GM19452 (cell line): ENCODE results near the gene ELFN1.

Experiments
- ATAC-seq: cut with Tn5 transposase; IDR thresholded peaks from one replicate; pipeline ENCODE4 v1.9.1; 2021; ENCODE audit not compliant: unreplicated experiment

Gene ELFN1

GRCh38 chr7:1739593-1739992 lies 69.5 kb downstream of the ELFN1 start:
- no peak for ATAC-seq

- no peak for ATAC-seq
Measured at GRCh38 chr7:1740214-1740613, 70.1 kb downstream of the ELFN1 start.

DNA sequence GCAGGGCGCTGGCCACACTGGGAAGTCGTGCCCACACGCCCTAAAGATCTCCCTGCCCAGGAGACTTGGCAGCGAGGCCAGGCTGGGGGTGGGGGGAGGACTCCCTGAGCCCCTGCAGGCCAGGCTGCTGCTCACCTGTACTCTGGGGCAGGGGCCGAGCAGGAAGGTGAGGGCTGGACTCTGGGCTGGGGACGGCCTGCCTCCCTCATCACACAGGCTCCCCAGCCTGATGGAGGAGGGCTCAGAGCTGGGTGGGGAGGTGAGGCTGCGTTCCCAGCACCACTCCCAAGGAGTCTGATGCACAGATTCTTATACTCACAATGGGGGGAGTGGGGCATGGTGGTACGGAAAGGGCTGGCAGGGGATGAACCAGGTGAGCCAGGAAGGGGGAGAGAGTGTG lies 71.2 kb downstream of the ELFN1 start:
- ATAC-seq: no peak

GRCh38 chr7:1741751-1742554 lies 71.9 kb downstream of the ELFN1 start:
- no peak for ATAC-seq

- no peak for ATAC-seq
Measured at GRCh38 chr7:1742555-1743303, 72.7 kb downstream of the ELFN1 start.

DNA sequence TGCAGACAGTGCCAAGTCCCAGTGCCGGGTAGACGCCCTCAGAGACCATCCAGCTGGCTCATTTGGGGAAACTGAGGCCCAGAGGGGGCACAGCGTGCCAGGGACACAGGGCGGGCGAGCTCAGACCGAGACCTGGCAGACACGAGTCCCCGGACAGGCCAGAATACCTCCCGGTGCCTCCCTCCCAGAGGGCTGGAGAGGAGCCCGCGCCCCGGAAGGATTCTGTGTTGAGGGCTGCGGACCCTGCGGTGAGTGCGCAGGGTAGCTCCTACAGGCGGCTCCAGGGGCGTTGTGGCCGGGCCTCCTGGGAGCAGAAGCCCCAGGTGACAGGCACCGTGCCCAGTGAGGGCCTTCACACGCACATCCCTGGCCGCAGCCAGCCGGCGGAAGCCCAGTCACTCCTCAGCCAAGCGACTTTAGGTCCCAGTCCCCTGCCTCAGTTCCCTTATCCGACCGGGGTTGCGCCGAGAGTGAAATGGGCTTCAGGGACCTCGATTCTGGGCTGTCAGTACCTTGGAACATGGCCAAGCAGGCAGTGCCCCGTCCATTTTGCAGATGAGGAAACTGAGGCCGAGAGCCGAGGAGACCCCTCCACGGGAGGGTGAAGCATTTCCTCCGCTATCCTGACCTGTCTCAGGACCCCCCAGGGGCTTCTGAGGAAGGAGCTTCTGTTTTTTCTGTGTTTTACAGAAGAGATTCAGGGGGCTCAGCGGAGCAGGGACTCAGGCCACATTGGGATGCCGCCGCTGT lies 73.6 kb downstream of the ELFN1 start:
- no peak for ATAC-seq

DNA sequence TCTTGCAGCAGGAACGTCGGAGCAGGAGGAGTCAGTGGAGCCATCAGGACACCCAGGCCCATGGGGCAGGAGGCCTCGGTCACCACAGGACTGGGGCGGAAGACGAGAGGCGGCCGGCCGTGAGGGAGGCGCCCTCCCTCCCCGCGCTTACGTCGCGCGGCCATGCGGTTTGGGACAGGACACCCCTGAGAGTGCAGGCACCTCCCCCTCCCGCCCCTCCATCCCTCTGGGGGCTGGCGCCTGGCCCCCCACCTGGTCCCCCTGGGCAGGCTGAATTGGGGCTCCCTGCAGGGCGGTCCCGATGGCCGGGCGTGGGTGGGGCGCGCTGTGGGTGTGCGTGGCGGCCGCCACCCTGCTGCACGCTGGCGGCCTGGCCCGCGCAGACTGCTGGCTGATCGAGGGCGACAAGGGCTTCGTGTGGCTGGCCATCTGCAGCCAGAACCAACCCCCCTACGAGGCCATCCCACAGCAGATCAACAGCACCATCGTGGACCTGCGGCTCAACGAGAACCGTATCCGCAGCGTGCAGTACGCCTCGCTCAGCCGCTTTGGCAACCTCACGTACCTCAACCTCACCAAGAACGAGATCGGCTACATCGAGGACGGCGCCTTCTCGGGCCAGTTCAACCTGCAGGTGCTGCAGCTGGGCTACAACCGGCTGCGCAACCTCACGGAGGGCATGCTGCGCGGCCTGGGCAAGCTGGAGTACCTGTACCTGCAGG lies 74.4 kb downstream of the ELFN1 start:
- ATAC-seq: no peak

- no peak for ATAC-seq
Measured at GRCh38 chr7:1745018-1745532, 75.0 kb downstream of the ELFN1 start.

DNA sequence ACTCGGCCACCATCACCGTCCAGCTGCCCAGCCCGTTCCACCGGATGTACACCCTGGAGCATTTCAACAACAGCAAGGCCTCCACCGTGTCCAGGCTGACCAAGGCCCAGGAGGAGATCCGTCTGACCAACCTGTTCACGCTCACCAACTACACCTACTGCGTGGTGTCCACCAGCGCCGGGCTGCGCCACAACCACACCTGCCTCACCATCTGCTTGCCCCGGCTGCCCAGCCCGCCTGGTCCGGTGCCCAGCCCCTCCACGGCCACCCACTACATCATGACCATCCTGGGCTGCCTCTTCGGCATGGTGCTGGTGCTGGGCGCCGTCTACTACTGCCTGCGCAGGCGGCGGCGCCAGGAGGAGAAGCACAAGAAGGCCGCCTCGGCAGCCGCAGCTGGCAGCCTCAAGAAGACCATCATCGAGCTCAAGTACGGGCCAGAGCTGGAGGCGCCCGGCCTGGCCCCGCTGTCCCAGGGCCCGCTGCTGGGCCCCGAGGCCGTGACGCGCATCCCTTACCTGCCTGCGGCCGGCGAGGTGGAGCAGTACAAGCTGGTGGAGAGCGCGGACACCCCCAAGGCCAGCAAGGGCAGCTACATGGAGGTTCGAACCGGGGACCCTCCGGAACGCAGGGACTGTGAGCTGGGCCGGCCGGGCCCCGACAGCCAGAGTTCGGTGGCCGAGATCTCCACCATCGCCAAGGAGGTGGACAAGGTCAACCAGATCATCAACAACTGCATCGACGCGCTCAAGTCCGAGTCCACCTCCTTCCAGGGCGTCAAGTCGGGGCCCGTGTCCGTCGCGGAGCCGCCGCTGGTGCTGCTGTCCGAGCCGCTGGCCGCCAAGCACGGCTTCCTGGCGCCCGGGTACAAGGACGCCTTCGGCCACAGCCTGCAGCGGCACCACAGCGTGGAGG lies 75.8 kb downstream of the ELFN1 start:
- no peak for ATAC-seq

DNA sequence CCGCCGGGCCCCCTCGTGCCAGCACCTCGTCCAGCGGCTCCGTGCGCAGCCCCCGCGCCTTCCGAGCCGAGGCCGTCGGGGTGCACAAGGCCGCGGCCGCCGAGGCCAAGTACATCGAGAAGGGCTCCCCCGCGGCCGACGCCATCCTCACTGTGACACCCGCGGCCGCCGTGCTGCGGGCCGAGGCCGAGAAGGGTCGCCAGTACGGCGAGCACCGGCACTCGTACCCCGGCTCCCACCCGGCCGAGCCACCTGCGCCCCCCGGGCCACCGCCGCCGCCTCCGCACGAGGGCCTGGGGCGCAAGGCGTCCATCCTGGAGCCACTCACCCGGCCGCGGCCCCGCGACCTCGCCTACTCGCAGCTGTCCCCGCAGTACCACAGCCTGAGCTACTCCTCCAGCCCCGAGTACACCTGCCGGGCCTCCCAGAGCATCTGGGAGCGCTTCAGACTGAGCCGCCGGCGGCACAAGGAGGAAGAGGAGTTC lies 76.5 kb downstream of the ELFN1 start:
- ATAC-seq: no peak

- no peak for ATAC-seq
Measured at GRCh38 chr7:1747004-1747801, 77.1 kb downstream of the ELFN1 start.

- no peak for ATAC-seq
Measured at GRCh38 chr7:1748076-1748838, 78.2 kb downstream of the ELFN1 start.

DNA sequence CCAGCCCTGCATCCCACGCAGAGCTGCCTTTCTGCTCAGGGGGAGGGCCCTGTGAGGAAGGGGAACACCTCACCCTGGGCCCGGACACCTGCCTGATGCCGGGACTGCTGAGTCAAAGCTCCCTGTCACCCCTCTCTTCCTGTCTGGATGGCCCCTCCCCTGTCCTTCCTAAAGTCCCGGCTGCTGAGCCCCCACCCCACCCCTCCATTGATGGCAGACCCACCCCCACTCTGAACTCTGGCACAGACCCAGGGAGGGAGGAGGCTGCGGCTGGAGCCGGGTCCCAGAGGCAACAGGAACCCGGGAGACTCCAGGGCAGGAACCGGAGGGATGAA lies 78.7 kb downstream of the ELFN1 start:
- no peak for ATAC-seq

DNA sequence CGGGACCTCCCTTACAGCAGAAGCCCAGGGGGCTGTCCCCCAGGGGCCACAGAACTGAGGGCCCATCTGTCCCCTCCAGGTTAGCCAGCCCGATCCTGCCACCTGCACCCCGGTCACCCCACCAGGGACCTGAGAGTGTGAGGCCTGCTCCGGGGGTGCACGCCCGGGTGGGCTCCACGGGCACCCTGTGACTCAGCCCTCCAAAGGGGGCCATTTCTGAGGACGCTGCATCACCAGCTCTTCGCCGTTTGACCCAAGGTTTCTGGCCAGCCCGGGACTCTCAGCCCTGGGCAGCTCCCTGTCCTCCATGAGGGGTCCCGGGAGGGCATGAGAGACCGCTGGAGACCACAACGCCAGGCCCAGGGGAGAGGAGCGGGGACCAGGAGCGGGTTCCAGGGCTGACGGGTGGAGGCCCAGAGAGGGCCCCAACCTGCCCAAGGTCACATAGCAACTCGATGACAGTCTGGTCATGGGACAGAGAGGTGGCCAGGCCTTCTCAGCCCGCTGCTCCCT lies 79.3 kb downstream of the ELFN1 start:
- no peak for ATAC-seq

DNA sequence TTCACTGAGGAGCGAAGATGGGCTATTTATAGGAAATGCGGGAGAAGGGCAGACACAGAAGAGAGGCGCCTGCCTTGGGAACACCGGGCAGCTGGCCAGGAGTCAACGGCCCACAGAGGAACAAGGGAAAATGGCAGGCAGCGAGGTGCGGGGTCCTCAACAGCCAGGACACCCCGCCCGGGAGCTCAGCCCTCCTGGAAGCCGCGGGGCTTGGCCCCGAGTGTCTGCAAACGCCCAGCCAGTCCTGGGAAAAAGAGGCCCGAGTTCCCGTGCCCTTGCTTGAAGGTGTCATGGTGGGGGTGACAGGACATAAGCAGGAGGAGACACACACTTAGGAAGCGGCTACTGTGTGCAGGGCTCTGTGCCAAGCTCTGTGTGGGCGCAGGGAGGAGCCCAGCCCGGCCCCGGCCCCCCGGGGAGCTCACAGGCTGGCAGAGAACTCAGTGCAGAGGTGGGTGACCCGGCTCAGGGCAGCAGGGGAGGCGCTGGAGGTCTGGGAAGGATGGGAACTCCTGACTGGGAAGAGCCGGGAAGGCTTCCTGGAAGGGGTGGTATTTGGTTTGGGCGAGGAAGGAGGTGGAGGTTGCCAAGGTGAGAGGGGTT lies 79.9 kb downstream of the ELFN1 start:
- no peak for ATAC-seq

- no peak for ATAC-seq
Measured at GRCh38 chr7:1750541-1751021, 80.5 kb downstream of the ELFN1 start.

DNA sequence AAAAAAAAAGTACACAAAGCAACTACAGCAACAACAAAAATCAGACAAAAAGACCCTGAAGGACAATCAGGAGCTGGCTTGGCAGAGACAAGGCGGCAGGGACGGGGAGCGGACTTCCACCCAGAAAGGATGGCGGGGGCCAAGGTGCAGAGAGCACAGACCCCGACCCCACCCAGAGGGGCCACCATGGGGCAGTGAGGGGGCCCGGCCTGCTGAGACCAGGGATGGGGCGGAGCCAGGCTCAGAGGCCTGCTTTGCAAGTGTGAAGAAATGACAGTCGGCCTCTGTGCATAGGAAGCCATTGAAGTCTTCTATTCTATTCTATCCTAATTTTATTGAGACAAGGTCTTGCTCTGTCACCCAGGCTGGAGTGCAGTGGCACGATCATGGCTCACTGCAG lies 82.0 kb downstream of the ELFN1 start:
- no peak for ATAC-seq
